Psoas muscle (tissue), 8 donors: ENCODE results near the gene ABCA13. TPM values are rescaled to one million over a fixed set of nuclear protein-coding genes. Genes with fewer than 3 reads are reported as not detected.

Source experiments
- ATAC-seq, 4 donors: fragments of 200-7000 bp; cut with Tn5 transposase; one replicate each; pipeline ENCODE4 v1.9.1; 2020; ENCODE audit warnings: moderate library complexity in 3 of 4, mild to moderate bottlenecking in 2 of 4
- DNase-seq, 2 donors: peaks; one replicate each; pipeline ENCODE4 v3.0.0-alpha.2; 2020
- H3K27ac ChIP-seq: fragments of 200-600 bp; one replicate; pipeline ENCODE4 v1.8.0; 2022
- H3K27me3 ChIP-seq, 3 donors: fragments of 200-600 bp in 1 of 3; one replicate each; pipeline versions ENCODE4 v1.6.1 to v1.8.0; 2013 to 2022; ENCODE audit warnings: low read length in 2 of 3, mild to moderate bottlenecking in 2 of 3, moderate library complexity in 1 of 3; ENCODE audit not compliant: insufficient read depth in 3 of 3
- H3K36me3 ChIP-seq, 2 donors: fragments of 200-600 bp in 1 of 2; one replicate each; pipeline versions ENCODE4 v1.6.1 to v1.8.0; 2013 to 2022; ENCODE audit warnings: low read depth in 1 of 2, mild to moderate bottlenecking in 1 of 2, moderate library complexity in 1 of 2; ENCODE audit not compliant: insufficient read depth in 1 of 2
- H3K4me1 ChIP-seq: fragments of 200-600 bp; one replicate; pipeline ENCODE4 v1.8.0; 2022
- H3K4me3 ChIP-seq: fragments of 200-600 bp; one replicate; pipeline ENCODE4 v1.8.0; 2022; ENCODE audit warnings: mild to moderate bottlenecking
- H3K9me3 ChIP-seq: fragments of 200-600 bp; one replicate; pipeline ENCODE4 v1.8.0; 2022
- CTCF ChIP-seq: fragments of 200-600 bp; IDR thresholded peaks from one replicate; pipeline ENCODE4 v1.8.0; 2022; ENCODE audit warnings: antibody characterized with exemption
- WGBS, 3 donors: extraction: QIAGEN DNeasy Blood & Tissue Kit; methylation state at CpG; one replicate each; pipeline versions ENCODE4 v1.1.6 to v1.1.7; 2013; 5-methylcytosine and 5-hydroxymethylcytosine counted together
- intact Hi-C, 2 donors: fragments of 100-400 bp; cut with DNase I; formaldehyde crosslinking; loops; one replicate each; pipeline versions ENCODE4 v1.11.0 to v1.14.2; 2022
- polyA plus RNA-seq, 3 donors: library from polyadenylated mRNA; stranded (reverse); fragments of 200-250 nt; gene quantifications; one replicate each; pipeline ENCODE4 v1.2.3, GENCODE V29; 2013
- total RNA-seq, 4 donors: library from RNA; stranded (reverse); fragmentation: NEBNext Ultra II Directional in 2 of 4; extraction: Animal tissue kit (Norgen Biotek cat#: 25700) in 2 of 4; gene quantifications; one replicate each; pipeline versions ENCODE4 v1.2.1 to v1.2.4, GENCODE V29; 2021 to 2023
- donor health status: healthy with polysubstance abuse.
- donor health status: DM: no; HTN: no; CAD: no; lungs with moderate emphysema.
- donor health status: Bipolar disorder and iron deficiency.
- donor health status: healthy.
- donor health status: DM: yes; HTN: yes; CAD: no.
- donor health status: DM: no; HTN: no; CAD: no.
- donor health status: DM: no; HTN: no; CAD: no.
- donor health status: DM: yes; HTN: yes; CAD: no.

ABCA13 gene
- total and polyA plus RNA-seq, 7 donors, result 0.06 to 0.12 (median 0.10) TPM; not detected in 4

GRCh38 chr7:48263311-48263650 is 92.0 kb downstream of the ABCA13 start:
- Histone ChIP-seq H3K27ac (no peak overlapping the region), H3K36me3 (no peaks in the 10 kb centered on the region), H3K27me3 (no peaks in the 10 kb centered on the region), H3K4me1 (no peaks in the 10 kb centered on the region), H3K4me3 (no peak overlapping the region), H3K9me3 (no peaks in the 10 kb centered on the region)
- no peak for DNase-seq
- no peak for ATAC-seq
- intact Hi-C loops, result no loop called here
- no peak for TF ChIP-seq CTCF
- WGBS, 3 donors, result 89 to 95% (median 94%) methylated on average over 2 of the region's 2 CpGs

GRCh38 chr7:48269066-48269465 is 97.8 kb downstream of the ABCA13 start:
- Histone ChIP-seq H3K9me3 (no peaks in the 10 kb centered on the region), H3K36me3 (no peaks in the 10 kb centered on the region), H3K4me3 (no peak overlapping the region), H3K4me1 (no peaks in the 10 kb centered on the region), H3K27ac (no peak overlapping the region), H3K27me3 (no peaks in the 10 kb centered on the region)
- no peak for TF ChIP-seq CTCF
- ATAC-seq (no peak), DNase-seq (no peak)
- intact Hi-C loops, result no loop called here
- WGBS, 3 donors, result 66 to 76% (median 66%) methylated on average over 1 of the region's 1 CpG

DNA sequence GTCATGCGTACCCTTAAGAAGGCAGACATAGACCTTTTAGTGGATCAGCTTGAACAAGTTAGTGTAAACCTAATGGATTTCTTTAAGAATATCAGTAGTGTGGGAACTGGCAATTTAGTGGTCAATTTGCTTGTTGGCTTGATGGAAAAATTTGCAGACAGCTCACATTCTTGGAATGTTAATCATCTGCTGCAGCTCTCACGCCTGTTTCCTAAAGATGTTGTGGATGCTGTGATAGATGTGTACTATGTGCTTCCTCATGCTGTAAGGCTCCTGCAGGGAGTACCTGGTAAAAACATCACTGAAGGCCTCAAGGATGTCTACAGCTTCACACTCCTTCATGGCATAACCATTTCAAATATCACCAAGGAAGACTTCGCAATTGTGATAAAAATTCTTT is 103.4 kb downstream of the ABCA13 start:
- Histone ChIP-seq H3K9me3 (no peaks in the 10 kb centered on the region), H3K4me1 (no peaks in the 10 kb centered on the region), H3K4me3 (no peak overlapping the region), H3K27ac (no peak overlapping the region), H3K36me3 (no peaks in the 10 kb centered on the region), H3K27me3 (no peaks in the 10 kb centered on the region)
- no peak for TF ChIP-seq CTCF
- intact Hi-C loops, result no loop called here
- no peak for DNase-seq
- WGBS, 3 donors, result 72 to 75% (median 72%) methylated on average over 3 of the region's 3 CpGs
- no peak for ATAC-seq

DNA sequence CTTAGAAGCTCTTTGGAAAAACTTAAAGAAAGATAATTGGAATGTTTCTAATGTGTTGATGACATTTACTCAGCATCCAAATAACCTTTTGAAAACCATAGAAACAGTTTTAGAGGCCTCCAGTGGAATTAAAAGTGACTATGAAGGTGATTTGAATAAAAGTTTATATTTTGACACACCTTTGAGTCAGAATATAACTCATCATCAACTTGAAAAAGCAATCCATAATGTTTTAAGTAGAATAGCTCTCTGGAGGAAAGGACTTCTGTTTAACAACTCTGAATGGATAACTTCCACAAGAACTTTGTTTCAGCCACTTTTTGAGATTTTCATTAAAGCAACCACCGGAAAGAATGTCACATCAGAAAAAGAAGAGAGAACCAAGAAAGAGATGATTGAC is 108.2 kb downstream of the ABCA13 start:
- no peaks in the 10 kb centered on the region for H3K9me3 ChIP-seq
- WGBS, 3 donors, result 86 to 97% (median 91%) methylated on average over 1 of the region's 1 CpG
- no peaks in the 10 kb centered on the region for H3K27me3 ChIP-seq
- no peak for ATAC-seq
- no peaks in the 10 kb centered on the region for H3K36me3 ChIP-seq
- no peaks in the 10 kb centered on the region for H3K4me1 ChIP-seq
- H3K27ac ChIP-seq, result no peak overlapping the region
- intact Hi-C loops, result no loop called here
- H3K4me3 ChIP-seq, result no peak overlapping the region
- TF ChIP-seq CTCF, result no peak
- no peak for DNase-seq

- Histone ChIP-seq H3K27ac (no peak overlapping the region), H3K4me1 (no peaks in the 10 kb centered on the region), H3K27me3 (no peaks in the 10 kb centered on the region), H3K9me3 (no peaks in the 10 kb centered on the region), H3K36me3 (no peaks in the 10 kb centered on the region), H3K4me3 (no peak overlapping the region)
- TF ChIP-seq CTCF, result no peak
- 58 to 65% (median 63%) methylated on average over 2 of the region's 2 CpGs for WGBS, 3 donors
- intact Hi-C loops, result no loop called here
- ATAC-seq, result no peak
- DNase-seq, result no peak
Measured at GRCh38 chr7:48280100-48280499, 108.8 kb downstream of the ABCA13 start.
